ENCODE data around the gene CYSRT1.
"Not testable (repeated sequence)": the region's sequence is repeated elsewhere in the genome, so short reads cannot be mapped to it uniquely, and the experiment has no call there.

The CYSRT1 gene

DNA sequence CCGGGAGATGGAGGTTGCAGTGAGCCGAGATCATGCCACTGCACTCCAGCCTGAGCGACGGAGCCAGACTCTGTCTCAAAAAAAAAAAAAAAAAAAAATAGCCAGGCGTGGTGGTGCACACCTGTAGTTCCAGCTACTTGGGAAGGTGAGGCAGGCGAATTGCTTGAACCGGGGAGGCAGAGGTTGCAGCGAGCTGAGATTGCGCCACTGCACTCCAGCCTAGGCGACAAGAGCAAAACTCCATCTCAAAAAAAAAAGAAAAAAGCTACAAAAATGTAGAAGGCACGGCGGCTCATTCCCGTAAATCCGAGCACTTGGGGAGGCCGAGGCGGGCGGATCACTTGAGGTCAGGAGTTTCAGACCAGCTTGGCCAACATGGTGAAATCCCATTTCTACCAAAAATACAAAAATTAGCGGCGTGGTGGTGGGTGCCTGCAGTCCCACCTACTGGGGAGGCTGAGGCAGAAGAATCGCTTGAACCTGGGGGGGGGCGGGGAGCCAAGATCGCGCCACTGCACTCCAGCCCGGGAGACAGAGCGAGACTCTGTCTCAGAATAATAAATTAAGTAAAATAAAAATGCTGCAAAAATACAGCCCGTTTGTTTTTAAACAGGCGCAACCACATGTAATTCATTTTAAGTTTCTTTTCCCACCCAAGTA is 14.7 kb downstream of the CYSRT1 start:
- DNase-seq = not testable (repeated sequence)

GRCh38 chr9:137240318-137240840 is 15.4 kb downstream of the CYSRT1 start:
- peak; percentile 77 for DNase-seq

GRCh38 chr9:137240841-137241489 is 16.0 kb downstream of the CYSRT1 start, which contains the start of gene TUBB4B:
Gene TUBB4B (plus strand): TSS chr9:137241287. CDS start chr9:137241361, 74 bp downstream.
- peak; percentile 100 for DNase-seq

- DNase-seq = peak; percentile 67
Observed at GRCh38 chr9:137241490-137242268, 16.7 kb downstream of the CYSRT1 start.

DNA sequence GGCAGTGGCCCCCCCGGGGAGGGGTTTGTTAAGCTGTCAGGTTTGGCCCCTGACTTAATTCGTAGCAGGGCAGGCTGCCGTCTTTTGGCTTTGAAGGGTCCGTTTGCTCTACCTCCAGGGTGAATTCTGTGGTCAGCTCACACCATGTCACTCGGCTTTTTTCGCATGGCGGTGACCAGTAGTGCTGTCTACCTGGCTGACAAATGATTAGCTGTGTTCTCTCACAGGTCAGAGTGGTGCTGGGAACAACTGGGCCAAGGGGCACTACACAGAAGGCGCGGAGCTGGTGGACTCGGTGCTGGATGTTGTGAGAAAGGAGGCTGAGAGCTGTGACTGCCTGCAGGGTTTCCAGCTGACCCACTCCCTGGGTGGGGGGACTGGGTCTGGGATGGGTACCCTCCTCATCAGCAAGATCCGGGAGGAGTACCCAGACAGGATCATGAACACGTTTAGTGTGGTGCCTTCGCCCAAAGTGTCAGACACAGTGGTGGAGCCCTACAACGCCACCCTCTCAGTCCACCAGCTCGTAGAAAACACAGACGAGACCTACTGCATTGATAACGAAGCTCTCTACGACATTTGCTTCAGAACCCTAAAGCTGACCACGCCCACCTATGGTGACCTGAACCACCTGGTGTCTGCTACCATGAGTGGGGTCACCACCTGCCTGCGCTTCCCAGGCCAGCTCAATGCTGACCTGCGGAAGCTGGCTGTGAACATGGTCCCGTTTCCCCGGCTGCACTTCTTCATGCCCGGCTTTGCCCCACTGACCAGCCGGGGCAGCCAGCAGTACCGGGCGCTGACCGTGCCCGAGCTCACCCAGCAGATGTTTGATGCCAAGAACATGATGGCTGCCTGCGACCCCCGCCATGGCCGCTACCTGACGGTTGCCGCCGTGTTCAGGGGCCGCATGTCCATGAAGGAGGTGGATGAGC is 17.6 kb downstream of the CYSRT1 start:
- no peak for DNase-seq

GRCh38 chr9:137243266-137243625 is 18.3 kb downstream of the CYSRT1 start:
- DNase-seq = not testable (repeated sequence)

DNA sequence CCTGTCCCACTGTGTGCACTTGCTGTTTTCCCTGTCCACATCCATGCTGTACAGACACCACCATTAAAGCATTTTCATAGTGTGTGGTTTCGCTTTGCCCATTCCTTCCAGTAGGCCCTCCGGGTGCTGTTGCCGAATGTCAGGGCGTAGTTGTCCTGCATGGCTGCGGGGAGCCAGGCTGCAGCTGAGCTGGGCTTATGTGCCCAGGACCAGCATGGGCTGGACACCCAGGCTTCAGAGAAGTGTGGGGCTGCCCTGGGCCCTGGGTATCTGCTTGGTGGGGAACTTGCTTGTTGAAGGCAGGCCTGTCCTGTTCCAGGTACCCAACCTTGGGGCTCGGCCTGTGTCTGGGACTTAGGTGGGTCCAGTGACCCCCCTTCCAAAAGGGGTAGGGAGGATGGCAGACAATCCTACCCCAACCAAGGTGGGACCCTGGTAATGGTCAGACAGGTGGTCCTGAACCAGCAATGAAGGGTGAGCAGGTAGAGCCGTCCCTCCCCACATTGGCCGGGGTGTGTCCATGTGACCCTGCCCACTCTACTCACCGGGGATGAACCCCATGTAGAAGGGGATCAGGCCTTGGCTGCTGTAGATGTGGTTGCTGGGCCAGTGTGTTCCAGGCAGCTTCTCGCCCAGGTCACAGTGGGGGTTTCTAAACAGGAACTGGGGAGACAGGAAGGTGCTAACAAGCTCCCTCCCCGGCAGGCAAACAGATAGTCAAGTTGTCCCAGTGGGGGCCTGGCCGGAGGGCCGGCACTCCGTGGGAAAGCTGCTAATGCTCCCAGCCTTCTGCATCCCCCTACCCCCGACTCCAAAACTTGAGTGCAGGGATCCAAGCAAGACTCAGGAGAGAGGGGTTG is 18.9 kb downstream of the CYSRT1 start:
- DNase-seq = no peak

- DNase-seq = no peak
Observed at GRCh38 chr9:137244486-137245449, 19.8 kb downstream of the CYSRT1 start.

DNA sequence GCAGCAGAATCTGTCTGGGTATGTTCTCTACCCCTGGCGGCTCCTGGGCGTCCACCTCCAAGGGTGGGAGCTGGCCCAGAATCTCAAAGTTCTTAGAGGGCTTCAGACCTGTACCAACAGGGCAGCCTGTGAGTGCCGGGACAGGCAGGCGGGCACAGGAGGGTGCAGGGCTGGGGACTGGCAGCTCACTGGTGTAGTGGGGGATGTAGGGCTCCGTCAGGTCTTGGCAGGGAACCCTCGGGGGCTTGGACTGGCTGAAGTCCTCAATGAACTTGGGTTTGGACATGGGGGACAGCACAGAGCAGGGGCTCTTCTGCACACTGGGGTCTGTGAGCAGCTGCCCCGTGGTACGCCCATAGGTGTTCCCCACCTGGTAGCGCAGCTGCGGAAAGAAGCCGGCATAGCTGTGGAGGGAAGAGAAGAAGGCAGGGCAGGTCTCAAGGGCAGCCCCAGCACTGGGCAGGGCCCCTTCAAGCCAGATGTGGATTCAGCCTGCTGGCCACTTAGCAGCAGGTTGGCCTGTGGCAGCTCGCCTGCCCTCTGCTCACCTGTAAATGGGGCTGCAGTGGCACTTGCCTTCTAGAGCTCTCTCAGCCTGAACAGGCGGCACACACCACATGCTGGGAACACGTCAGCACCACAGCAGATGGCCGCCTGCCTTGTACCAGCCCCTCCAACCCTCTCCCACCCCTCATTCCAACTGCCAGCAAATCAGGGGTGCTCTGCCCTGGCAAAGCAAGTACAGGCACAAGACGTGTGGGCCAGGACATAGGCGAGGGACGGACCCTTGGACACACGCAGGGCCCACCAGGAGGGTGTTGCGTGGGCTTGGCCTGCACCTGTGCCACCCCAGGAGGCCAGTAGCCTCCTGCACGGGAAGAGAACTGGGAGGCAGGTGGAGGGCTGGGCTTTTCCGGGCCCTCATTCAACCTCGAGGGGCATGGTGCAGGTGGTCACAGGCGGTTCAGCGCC is 20.8 kb downstream of the CYSRT1 start:
- DNase-seq = no peak

GRCh38 chr9:137247135-137247915 is 22.4 kb downstream of the CYSRT1 start:
- no peak for DNase-seq

DNA sequence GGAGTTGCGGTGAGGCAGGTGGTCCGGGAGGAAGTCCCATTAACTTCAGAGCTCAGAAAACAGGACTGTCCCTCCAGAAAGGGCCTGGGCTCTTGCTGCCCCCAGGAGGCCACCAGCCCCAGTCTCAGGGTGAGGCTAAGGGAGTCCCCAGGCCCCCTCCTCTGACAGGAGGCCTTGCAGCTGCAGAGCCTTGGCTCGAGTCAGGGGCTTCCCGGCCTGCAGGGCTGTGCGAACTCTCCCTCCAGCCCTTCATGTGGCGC is 22.9 kb downstream of the CYSRT1 start:
- no peak for DNase-seq

- DNase-seq = no peak
Observed at GRCh38 chr9:137250329-137251193, 25.6 kb downstream of the CYSRT1 start.

- DNase-seq = no peak
Observed at GRCh38 chr9:137251194-137251461, 26.2 kb downstream of the CYSRT1 start, which contains the start of gene STPG3. Gene STPG3 (plus strand): TSS chr9:137251286. CDS start chr9:137251287, 1 bp downstream.

DNA sequence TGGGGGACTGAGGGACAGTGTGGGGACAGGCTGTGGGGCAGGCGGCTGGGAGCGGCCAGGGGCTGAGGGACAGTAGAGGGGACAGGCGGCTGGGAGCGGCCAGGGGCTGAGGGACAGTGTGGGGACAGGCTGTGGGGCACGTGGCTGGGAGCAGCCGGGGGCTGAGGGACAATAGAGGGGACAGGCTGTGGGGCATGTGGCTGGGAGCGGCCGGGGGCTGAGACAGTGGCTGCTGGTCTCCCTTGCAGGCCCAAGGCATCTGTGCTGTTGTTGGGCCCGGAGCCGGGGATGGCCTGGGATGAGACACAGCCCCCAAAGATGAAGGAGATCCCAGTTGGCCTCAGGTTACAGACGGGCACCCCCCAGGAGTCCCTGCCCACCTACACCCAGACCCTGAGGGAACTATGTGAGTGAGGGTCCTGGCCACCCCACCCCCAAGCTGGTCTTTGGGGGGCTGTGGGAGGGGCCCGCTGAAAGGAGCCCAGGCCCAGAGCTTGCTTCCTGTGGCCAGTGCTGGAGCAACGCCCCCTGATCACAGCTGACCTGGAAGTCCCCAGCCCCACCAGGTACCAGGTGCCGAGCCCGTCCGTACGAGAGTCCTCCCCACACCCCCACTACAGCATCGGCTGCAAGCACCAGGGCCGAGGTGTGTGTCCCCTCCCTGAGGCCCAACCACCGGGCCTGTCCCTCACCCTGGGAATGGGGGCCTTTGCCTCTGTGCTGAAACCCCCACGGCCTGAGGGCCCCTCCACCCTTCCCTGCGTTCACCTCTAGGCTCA is 26.7 kb downstream of the CYSRT1 start:
- no peak for DNase-seq

DNA sequence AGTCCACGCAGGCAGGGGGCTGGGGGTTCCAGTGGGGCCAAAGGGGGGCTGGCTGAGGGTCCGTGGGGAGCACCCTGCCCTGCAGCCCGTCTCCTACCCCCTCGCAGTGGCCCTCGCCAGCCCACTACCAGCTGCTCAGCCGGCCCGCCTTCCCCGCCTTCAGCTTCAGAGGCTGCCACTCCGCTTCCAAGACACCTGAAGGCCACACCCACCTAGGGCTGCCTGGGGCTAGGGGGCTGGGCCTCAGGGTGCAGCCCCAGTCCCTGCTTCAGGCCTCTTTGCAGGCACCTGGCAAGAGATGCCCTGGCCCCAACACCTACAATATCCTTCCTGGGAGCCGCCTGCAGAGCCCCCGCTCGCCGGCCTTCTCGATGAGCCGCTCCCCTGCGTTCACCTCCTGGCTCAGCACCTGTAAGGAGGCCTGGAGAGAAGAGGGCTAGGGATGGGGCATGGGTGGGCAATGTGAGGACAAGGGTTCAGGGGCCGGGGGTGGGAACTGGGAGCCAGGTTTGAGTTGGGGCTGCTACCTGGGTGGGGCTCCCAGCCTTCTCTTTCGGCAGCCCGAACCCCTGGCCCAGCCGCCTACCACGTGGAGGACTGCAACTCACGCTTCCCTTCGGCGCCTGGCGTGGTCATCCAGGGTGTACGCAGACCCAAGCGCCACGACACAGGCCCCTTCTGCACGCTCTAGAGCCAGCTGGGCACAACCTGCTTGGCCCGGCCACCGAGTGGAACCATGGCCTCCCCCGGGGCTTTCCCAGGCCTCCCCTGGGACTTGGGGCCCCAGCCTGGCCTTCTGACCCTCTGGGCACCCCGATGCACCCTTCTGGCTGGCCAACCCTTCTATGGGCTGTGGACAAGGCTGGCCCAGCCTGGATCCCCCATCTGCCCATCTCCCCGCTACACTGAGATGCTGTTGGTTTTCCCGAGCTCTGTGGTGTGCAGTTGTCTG is 27.9 kb downstream of the CYSRT1 start:
- DNase-seq = no peak
